Neural crest cell (in vitro differentiated cells): ENCODE measurements around the gene DENND5A. TPM values are rescaled to one million over a fixed set of nuclear protein-coding genes. Genes with fewer than 3 reads are reported as not detected.

ENCODE experiments used
- DNase-seq: peaks from one replicate; pipeline ENCODE4 v3.0.0; 2021; ENCODE audit warnings: low read depth, mixed read lengths, low spot score
- H3K27ac Mint-ChIP-seq: one replicate; pipeline ENCODE4 v1.8.0; 2021; ENCODE audit warnings: mild to moderate bottlenecking, mixed read lengths; ENCODE audit not compliant: unreplicated experiment
- H3K27me3 Mint-ChIP-seq: 2 replicates; pipeline ENCODE4 v1.8.0; 2021; ENCODE audit warnings: low read depth, mild to moderate bottlenecking, mixed read lengths
- H3K36me3 Mint-ChIP-seq: 2 replicates; pipeline ENCODE4 v1.8.0; 2021; ENCODE audit warnings: low read depth, mild to moderate bottlenecking, mixed read lengths
- H3K4me1 Mint-ChIP-seq: 2 replicates; pipeline ENCODE4 v1.8.0; 2021; ENCODE audit warnings: mixed read lengths
- H3K4me3 Mint-ChIP-seq: one replicate; pipeline ENCODE4 v1.8.0; 2021; ENCODE audit warnings: mild to moderate bottlenecking, mixed read lengths
- H3K9me3 Mint-ChIP-seq: 2 replicates; pipeline ENCODE4 v1.8.0; 2021; ENCODE audit warnings: mixed read lengths
- CTCF ChIP-seq: fragments of 200-600 bp; sonication (generic); conservative IDR thresholded peaks from 2 replicates; pipeline ENCODE4 v1.5.0; 2021; ENCODE audit warnings: antibody characterized with exemption, mild to moderate bottlenecking
- total RNA-seq: library from RNA; stranded (reverse); gene quantifications from 2 replicates; pipeline ENCODE4 v1.2.1, GENCODE V29; 2021

DENND5A gene
- total RNA-seq, 1 donor from 2014 or later = 116 TPM

GRCh38 chr11:9219572-9219971 is 45.6 kb downstream of the DENND5A start:
- Mint-ChIP-seq H3K27ac (no peak overlapping the region), H3K4me1 (peaks cover 9% of the 10 kb centered on the region), H3K4me3 (no peak overlapping the region), H3K36me3 (no peaks in the 10 kb centered on the region), H3K27me3 (no peaks in the 10 kb centered on the region), H3K9me3 (no peaks in the 10 kb centered on the region)
- no peak for TF ChIP-seq CTCF
- no peak for DNase-seq

- TF ChIP-seq CTCF = no peak
- no peak for DNase-seq
- Mint-ChIP-seq H3K27ac (no peak overlapping the region), H3K4me3 (no peak overlapping the region), H3K9me3 (no peaks in the 10 kb centered on the region), H3K36me3 (no peaks in the 10 kb centered on the region), H3K4me1 (peaks cover 14% of the 10 kb centered on the region), H3K27me3 (no peaks in the 10 kb centered on the region)
Observed at GRCh38 chr11:9219115-9219514, 46.0 kb downstream of the DENND5A start.

- no peak for DNase-seq
- H3K4me3 Mint-ChIP-seq = no peak overlapping the region
- TF ChIP-seq CTCF = no peak
- H3K27me3 Mint-ChIP-seq = no peaks in the 10 kb centered on the region
- H3K4me1 Mint-ChIP-seq = peaks cover 14% of the 10 kb centered on the region
- H3K9me3 Mint-ChIP-seq = no peaks in the 10 kb centered on the region
- no peaks in the 10 kb centered on the region for H3K36me3 Mint-ChIP-seq
- H3K27ac Mint-ChIP-seq = peak overlapping the region; percentile 39
Observed at GRCh38 chr11:9214765-9215164, 50.4 kb downstream of the DENND5A start.

GRCh38 chr11:9211322-9211721 is 53.8 kb downstream of the DENND5A start:
- no peak for DNase-seq
- Mint-ChIP-seq H3K36me3 (no peaks in the 10 kb centered on the region), H3K4me3 (no peak overlapping the region), H3K9me3 (no peaks in the 10 kb centered on the region), H3K4me1 (peaks cover 22% of the 10 kb centered on the region), H3K27me3 (no peaks in the 10 kb centered on the region), H3K27ac (peak overlapping the region; percentile 37)
- no peak for TF ChIP-seq CTCF

- peaks cover 22% of the 10 kb centered on the region for H3K4me1 Mint-ChIP-seq
- H3K9me3 Mint-ChIP-seq = no peaks in the 10 kb centered on the region
- no peak for TF ChIP-seq CTCF
- H3K36me3 Mint-ChIP-seq = no peaks in the 10 kb centered on the region
- no peak overlapping the region for H3K27ac Mint-ChIP-seq
- no peak for DNase-seq
- no peak overlapping the region for H3K4me3 Mint-ChIP-seq
- H3K27me3 Mint-ChIP-seq = no peaks in the 10 kb centered on the region
Observed at GRCh38 chr11:9210922-9211320, 54.2 kb downstream of the DENND5A start.
